Stimulated activated CD4-positive, alpha-beta T cell treated with anti-CD3 and anti-CD28 coated beads, Interleukin-1b, Interleukin-23, amount 100 ng/mL, for 48 hours (primary cell): ENCODE measurements around the gene MATR3.
"Not testable (repeated sequence)": the region's sequence is repeated elsewhere in the genome, so short reads cannot be mapped to it uniquely, and the experiment has no call there.

Source experiments
- DNase-seq: peaks from one replicate; pipeline ENCODE4 v3.0.0-alpha.2; 2020

Gene MATR3, protein sequence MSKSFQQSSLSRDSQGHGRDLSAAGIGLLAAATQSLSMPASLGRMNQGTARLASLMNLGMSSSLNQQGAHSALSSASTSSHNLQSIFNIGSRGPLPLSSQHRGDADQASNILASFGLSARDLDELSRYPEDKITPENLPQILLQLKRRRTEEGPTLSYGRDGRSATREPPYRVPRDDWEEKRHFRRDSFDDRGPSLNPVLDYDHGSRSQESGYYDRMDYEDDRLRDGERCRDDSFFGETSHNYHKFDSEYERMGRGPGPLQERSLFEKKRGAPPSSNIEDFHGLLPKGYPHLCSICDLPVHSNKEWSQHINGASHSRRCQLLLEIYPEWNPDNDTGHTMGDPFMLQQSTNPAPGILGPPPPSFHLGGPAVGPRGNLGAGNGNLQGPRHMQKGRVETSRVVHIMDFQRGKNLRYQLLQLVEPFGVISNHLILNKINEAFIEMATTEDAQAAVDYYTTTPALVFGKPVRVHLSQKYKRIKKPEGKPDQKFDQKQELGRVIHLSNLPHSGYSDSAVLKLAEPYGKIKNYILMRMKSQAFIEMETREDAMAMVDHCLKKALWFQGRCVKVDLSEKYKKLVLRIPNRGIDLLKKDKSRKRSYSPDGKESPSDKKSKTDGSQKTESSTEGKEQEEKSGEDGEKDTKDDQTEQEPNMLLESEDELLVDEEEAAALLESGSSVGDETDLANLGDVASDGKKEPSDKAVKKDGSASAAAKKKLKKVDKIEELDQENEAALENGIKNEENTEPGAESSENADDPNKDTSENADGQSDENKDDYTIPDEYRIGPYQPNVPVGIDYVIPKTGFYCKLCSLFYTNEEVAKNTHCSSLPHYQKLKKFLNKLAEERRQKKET

DNA sequence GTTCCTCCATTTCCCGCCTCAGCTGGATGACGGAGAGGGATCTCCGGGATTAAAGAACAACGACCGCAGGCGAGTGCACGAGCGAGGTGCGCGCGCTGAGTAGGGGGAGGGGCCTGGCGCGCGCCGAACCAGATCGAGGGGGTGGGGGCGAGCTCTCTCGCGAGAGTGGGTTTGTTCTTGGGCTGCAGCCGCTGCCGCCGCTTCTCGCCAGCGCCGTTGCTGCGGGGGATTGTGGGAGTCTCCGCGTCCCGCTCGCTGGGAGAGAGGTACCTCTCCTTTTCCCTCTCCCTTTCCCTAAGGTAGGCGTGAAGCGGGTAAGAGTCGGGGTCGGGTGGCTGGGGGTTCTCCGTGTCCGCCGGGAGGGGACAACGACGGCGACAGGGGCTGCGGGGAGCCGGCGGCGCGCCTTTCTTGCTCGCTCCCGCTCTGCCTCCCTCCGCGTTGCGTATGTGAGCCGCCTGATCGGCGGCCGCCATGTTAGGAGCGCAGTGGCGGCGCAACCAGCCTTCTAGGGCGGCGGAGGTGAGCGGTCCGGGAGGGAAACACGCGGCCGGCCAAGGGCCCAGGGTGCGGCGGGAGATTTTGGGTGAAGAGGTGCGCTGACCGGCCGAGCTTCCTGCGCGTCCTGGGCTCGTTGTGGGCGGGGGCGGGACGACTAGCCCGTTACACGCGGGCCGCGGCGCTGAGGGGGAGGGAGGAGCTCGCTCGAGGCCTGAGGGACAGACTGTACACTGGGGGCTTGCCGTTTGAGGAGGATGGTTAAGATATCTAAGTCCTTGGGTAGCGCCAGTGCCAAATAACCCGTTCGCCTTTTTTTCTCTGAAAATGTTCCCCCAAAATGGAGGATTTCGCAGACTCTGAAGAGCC, at the start of gene MATR3:
MATR3 (plus strand) TSS at position 234 of the 867 bp plus-strand sequence. CDS start 13,676 bp downstream, outside the sequence.
- DNase-seq = peak; percentile 93

DNA sequence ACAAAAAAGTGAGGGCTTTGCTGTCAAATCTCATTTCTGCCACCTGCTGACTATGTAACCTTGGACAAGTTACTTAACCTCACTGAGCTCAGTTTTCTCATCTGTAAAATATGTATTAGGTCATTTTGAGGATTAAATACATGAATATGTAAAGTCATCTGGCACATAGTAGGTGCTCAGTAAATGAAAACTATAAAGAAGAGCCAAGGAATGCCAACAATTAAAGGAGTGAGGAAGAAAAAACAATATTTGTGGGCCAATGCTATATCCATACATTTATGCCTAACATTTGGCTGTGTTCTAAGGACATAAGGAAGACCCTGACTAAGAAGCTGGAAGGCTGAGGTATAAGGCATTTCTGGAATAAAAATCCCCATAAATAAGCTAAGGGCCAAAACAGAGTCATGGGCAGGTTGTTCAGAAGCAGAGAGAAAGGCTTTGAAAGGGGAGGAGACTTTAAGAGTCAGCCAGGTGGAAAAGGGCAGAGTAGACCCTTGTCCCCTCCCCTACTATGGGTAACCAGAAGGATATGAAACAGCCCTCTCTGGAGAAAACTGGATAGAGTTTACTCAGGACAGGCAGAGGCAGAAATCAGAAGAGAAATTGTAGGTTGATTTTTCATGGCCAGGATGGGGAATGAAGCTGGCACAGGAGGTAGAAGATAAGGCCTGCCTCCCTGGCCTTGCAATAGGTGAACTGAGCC, 47.8 kb upstream of the MATR3 start:
- DNase-seq = no peak

DNA sequence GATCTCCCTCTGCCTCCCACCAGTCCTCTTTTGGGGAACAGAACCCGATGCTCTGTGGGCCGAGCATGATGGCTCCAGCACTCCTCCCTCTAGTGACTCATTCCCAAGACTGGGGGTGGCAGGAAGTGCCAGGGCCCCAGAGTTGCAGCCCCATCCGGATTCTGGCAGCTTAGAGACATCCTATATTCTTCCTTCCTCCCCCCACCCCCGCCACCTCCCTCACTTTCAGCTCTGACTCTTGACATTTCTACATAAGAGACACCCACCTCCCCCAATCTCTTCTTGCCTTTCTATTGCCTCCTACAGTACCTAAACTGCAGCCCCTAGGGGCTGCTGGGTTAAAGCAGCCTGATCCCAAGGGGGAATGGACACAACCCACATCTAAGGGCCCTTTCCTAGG, 47.1 kb upstream of the MATR3 start:
- peak; percentile 73 for DNase-seq

DNA sequence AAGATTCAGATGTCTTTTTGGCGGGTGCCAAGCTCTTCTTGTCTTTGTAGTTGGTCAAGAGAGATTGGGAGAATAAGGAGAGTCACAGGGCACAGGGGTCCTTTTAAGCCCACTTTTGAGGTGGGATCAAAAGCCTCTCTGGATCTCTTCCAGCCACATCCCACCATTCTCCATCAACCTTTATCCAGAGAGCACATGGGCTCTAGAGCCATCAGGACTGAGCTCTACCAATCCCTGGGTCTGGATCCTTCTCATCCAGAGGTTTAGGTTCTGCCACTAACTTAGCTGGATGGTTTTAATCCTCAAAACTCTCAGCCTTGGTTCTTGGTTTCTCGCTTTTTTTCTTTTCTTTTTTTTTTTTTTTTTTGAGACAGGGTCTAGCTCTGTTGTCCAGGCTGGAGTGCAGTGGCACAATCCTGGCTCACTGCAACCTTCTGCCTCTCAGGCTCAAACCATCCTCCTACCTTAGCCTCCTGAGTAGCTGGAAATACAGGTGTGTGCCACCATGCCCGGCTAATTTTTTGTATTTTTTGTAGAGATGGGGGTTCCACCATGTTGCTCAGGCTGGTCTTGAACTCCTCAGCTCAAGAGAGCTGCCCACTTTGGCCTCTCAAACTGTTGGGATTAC, 44.6 kb upstream of the MATR3 start:
- no peak for DNase-seq

DNA sequence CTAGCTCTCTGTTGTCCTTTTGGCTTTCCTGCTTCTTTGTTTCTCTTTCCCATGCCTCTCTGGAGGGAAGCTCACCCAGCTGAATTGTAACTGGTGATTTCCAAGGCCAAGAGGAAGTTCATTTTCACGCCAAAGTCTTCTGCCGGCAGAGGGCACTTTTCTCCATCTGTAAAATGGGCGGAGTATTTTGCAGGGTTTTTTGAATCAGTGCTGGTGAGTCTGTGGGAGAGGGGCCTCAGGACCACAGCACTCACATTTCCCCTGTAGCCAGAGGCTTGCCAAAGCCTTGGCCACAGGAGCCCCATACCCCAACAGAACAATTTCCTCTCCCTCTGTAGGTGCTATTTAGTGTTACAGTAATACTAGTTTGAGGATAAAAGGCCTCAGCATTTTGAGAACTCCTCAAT, 42.3 kb upstream of the MATR3 start:
- peak; percentile 17 for DNase-seq

DNA sequence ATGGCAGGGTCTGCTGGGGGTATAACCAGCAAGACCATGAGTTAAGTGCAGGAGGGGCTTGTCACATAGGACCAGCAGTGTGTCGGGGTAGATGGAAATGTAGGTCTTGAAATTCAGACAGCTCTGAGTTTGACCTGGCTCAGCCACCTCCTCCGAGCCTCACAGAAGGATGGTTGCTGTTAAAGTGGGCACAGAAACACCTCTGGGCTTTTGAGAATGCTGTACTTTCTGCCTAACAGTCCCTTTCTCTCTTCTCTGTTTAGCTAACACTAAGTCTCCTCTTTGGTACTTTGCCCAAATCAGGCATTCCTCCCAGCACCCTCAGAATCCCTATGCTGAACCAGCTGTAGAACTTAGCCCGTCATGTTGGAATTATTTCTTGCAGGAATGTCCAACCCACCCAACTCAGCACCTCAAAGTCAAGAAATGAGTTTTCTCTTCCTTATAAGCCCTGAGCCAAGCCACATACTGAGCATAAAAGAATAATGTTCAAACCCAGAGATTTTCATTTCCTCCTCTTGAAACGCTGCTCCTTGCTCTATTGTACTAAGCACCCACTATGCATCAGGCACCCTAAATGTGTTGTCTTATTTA, 41.7 kb upstream of the MATR3 start:
- DNase-seq = no peak

DNA sequence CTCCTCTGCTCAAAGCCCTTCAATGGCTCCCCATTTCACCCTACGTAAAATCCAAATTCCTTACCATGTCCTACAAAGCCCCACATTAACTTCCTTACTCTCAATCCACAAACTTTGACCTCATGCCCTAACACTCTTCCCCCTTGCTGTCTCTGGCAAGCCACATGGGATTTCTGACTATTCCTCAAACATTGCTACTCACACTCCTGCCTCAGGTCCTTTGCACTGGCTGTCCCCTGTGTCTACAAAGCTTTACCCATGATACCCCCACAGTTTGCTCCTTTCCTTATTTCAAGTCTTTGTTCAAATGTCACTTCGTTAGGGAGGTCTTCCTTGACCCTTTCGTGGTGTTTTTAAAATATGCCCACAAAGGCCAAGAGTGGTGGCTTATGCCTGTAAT, 40.4 kb upstream of the MATR3 start:
- no peak for DNase-seq

DNA sequence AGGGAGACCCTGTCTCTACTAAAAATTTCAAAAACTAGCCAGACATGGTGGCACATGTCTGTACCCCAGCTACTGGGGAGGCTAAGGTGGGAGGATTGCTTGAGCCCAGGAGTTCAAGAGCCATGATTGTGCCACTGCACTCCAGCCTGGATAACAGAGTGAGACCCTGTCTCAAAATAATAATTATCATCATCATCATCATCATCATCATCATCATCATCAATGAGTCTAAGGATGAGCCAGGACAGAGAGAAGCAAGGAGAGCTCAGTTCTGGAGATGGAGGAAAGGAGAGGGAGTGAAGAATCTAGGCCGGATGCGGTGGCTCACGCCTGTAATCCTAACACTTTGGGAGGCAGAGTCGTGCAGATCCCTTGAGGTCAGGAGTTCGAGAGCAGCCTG, 36.7 kb upstream of the MATR3 start:
- DNase-seq = no peak

DNA sequence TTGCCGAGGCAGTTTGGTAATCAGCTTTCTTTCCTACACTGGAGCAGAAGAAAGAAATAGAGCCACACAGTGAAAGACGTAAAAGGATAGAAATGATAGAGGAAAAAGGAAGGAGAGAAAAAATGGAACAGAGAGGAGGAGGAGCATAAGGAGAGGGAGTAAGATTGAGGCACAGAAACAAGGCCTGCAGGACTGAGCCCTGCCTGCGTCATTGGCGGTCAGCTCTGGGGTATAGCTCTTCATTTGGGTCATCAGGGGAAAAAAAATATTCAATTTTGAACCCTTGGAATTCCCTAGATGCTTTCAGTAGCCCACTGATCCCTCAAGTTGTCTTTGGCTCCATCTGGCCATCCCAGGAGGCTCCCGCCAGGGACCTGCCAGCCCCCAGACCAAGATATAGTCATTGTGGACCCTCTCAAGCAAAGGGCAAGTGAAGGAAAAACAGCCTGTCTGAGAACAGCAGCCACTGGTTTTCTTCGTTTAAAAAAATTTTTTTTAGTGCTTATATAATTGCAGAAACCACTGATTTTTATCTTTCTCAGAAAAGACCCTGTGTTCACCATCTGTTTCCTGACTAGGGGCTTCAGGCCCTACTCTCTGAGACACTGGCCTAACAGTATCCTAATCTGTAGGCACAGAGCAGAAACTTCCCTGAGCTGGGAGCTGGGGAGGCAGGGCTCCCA, 31.3 kb upstream of the MATR3 start:
- no peak for DNase-seq

DNA sequence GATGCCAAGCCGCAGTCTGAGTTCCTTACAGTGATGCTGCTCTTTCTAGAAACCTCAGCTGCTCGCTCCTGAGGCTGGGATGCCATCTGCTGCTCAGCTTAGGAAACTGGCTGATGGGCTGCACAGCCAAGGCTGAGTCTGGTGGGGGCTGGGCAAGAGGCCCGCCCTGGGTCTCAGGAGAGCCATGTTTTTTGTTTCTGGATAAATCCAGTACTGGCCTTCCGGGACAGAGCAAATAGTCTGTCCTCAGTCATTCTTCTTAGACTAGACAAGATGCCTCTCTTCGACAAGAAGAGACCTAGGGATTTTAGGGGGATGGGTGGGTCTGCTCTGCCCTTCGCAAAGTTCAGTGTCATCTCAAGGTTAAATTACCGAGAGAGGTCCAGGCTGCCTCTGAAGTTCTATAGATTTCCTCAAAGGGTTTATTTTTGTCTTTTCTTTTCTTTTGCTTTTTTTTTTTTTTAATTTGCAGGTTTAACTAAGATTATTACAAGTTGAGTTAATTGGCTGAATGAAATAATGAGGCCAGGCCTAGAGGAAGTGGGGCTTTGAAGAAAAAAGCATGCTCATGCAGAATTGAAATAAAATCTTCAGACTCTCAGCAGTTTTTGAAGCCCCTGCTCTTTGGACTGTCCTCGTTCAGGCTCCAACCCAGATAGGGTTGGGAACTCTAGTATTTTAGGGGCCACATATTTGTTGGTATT, 30.6 kb upstream of the MATR3 start:
- peak; percentile 76 for DNase-seq

DNA sequence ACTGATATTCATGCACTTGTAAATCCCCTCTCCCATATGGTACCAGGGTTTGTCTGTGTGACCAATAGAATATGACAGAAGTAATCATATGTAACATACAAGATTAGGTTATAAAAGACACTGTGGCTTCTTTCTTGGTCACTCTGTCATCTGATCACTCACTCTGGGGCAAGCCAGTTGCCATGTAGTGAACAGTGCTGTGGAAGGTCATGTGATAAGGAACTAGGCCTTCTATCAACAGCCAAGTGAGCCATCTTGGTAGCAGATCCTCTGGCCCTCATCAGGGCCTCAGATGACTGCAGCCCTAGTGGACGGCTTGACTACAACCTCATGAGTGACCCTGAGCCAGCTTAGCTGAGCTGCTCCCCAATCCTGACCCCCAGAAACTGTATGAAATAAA, 30.0 kb upstream of the MATR3 start:
- no peak for DNase-seq

DNA sequence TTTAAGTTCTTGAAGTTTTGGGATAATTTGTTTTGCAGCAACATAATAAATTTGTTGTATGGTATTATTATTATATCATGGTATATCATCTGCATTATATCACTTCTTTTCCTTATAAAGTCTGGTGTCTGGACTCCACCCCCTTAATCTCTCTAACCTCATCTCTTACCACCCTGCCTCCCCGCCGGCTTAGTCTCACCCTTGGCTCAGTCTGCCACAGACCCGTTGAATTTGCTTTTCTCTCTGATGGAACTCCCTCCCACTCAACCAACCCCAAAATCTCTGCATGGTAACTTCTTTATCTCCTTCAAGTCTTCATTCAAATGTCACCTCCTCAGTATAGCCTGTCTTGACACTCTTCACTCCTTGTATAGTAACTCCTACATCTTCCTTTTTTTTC, 29.6 kb upstream of the MATR3 start:
- DNase-seq = no peak

DNA sequence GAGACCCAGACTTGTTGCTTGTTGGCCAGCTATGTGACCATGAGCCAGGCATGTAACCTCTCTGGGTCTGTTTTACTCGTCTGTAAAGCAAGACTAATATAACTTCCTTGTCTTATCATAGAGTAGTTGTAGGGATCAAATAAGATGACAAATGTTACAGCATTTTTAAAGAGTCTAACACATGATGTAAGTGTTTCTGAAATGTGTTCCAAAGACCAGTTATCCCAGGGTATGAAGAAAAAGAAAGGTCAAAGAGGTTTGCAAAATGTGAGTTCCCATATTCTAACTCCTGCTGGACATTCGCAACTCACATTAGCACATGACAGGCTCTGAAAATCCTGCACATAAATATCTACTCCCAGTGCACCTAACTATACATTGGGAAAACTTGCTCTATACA, 28.5 kb upstream of the MATR3 start:
- no peak for DNase-seq

DNA sequence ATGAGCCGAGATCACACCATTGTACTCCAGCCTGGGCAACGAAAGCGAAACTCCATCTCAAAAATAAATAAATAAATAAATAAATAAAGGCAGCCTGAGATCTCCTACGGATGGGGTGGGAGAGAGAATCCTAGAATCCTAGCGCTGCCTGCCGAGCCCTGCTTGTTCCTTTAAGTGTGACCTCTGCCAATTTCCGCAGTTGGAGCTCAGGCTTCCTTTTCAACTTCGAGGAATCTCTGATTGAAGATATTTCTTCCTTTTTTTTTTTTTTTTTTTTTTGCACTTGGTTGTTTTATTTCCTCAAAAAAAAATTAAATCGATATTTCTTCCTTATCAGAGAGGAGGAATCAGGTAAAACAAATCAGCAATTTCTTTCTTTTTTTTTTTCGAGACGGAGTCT, 27.3 kb upstream of the MATR3 start:
- no peak for DNase-seq

DNA sequence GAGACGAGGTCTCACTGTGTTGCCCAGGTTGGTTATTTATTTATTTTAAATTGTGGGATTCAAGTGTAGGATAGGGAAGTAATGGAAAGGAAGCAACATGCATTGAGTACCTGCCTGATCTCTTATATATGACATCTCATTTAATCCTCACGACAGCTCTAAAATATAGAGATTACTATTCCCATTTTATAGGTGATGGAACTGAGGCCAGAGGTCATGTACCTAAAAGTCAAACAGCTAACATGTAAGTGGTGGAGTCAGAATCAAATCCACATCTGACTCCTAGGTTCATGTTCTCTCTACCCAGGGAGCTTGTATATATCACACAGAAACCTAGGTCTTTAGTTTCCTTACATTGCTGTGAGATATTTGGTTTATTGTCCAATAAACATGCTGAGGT, 26.1 kb upstream of the MATR3 start:
- DNase-seq = no peak

DNA sequence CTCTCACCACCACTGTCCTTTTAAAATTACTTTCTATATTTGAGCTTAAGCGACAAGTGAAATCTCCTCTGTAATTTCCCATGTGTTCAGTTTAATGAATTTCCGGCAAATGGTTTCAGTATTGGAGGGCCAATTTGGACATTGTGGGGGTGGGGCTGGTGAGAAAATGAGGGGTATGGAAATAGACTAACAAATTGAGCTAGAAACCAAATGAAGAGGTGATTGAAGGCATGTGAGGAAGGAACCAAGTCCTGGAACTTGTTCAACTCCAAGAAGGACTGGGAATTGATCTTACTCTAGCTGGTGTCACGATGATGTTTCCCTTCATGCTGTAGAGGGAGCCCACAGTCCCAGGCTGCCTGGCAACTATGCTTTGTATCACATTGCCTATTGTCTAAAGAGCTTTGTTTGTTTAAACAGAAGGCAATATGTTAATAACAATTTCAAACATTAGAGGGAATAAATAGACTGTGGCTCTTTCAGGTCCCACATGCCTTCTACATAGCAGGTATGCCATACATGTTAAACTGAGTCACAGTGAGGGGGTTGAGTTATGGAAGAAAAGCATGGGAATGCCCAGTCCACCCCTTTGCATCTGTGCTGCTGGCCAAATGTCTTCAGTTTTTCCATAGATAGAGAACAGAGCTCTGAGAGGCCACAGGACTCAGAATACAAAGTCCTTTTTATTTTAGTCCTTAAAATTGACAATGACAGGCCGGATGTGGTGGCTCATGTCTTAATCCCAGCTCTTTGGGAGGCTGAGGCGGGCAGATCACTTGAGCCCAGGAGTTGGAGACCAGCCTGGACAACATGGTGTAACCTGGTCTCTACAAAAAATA, 25.0 kb upstream of the MATR3 start:
- no peak for DNase-seq

DNA sequence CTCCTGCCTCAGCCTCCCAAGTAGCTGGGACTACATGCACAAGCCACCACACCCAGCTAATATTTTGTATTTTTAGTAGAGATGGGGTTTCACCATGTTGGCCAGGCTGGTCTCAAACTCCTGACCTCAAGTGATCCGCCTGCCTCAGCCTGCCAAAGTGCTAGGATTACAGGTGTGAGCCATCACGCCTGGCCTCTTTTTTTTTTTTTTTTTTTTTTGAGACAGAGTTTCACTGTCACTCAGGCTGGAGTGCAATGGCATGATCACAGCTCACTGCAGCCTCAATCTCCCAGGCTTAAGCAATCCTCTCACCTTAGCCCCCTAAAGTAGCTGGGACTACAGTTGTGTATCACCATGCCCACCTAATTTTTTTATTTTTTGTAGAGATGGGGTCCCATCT, 22.8 kb upstream of the MATR3 start:
- not testable (repeated sequence) for DNase-seq

DNA sequence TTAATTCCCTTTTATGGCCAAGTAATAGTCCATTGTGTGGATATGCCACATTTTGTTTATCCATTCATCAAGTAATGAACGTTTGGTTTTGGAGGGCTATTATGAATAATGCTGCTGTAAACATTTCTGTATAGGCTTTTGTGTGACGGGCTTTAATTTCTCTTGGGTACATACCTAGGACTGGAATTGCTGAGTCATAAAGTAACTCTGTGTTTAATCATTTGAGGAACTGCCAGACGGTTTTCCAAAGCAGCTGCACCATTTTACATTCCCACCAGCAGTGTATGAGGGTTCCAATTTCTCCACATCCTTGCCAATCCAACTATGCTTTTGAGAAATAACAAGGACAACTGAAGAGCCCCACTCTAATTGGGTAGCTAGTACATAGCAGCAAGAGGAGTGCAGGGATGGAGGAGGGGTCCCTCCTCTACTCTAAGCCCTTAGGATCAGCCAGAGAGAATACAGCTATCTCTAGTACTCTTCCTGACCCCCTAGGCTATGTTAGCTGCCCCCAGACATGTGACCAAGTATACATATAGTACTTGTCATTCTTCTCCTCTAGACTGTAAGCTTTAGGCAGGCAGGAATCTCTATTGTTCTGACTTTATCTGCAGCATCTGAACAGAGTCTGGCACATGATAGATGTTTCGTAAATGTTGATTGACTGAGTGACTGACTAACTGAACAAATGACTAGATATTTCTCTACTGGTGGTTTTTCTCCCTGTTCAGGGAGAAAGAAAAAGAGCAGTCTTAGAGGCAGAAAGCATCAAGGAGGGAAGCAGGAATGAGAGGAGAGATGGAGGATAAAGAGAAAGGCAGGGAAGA, 22.1 kb upstream of the MATR3 start:
- no peak for DNase-seq
